DND-41 (cell line): ENCODE data around the gene GNG12.

Experiments
- ATAC-seq: fragments of 200-7000 bp; cut with Tn5 transposase; 3 replicates; pipeline ENCODE4 v1.9.1; 2021; ENCODE audit warnings: low read depth; ENCODE audit not compliant: insufficient read depth
- DNase-seq: peaks from one replicate; pipeline ENCODE4 v3.0.0-alpha.2; 2020
- H2AFZ ChIP-seq: 2 replicates; pipeline ENCODE4 v1.6.0; 2012; ENCODE audit warnings: low read depth, low read length
- H3K27ac ChIP-seq: 2 replicates; pipeline ENCODE4 v1.5.1; 2012; ENCODE audit warnings: low read length, inconsistent platforms
- H3K27me3 ChIP-seq: fragments of 200-600 bp; sonication (generic); 2 replicates; pipeline ENCODE4 v1.6.0; 2012; ENCODE audit warnings: low read length, mild to moderate bottlenecking, inconsistent platforms; ENCODE audit not compliant: insufficient read depth, poor library complexity
- H3K36me3 ChIP-seq: 2 replicates; pipeline ENCODE4 v1.5.1; 2012; ENCODE audit warnings: low read length, inconsistent platforms; ENCODE audit not compliant: insufficient read depth
- H3K4me1 ChIP-seq: 2 replicates; pipeline ENCODE4 v1.5.1; 2012; ENCODE audit warnings: mild to moderate bottlenecking, low read length; ENCODE audit not compliant: insufficient read depth
- H3K4me2 ChIP-seq: 2 replicates; pipeline ENCODE4 v1.6.0; 2012; ENCODE audit warnings: mild to moderate bottlenecking, moderate library complexity, low read length, inconsistent platforms; ENCODE audit not compliant: insufficient read depth
- H3K4me3 ChIP-seq, 2 experiments: fragments of 200-600 bp in 1 of 2; shearing (Covaris generic) in 1 of 2; 2 replicates each; pipeline ENCODE4 v1.5.1; 2012 to 2016; ENCODE audit warnings: inconsistent platforms in 2 of 2, low read length in 2 of 2, mild to moderate bottlenecking in 2 of 2, low read depth in 1 of 2, moderate library complexity in 1 of 2
- H3K79me2 ChIP-seq: 2 replicates; pipeline ENCODE4 v1.6.0; 2012; ENCODE audit warnings: low read length, inconsistent platforms; ENCODE audit not compliant: insufficient read depth
- H3K9ac ChIP-seq: 2 replicates; pipeline ENCODE4 v1.6.0; 2012; ENCODE audit warnings: low read depth, mild to moderate bottlenecking, inconsistent platforms, low read length, moderate library complexity
- H3K9me3 ChIP-seq: 2 replicates; pipeline ENCODE4 v1.5.1; 2012; ENCODE audit warnings: low read length, moderate library complexity, mild to moderate bottlenecking, inconsistent platforms; ENCODE audit not compliant: insufficient read depth, severe bottlenecking
- H4K20me1 ChIP-seq: 2 replicates; pipeline ENCODE4 v1.6.0; 2012; ENCODE audit warnings: low read length; ENCODE audit not compliant: insufficient read depth
- CTCF ChIP-seq: IDR thresholded peaks from 2 replicates; pipeline ENCODE4 v1.5.1; 2012; ENCODE audit warnings: borderline replicate concordance, low read length, moderate library complexity, mild to moderate bottlenecking; ENCODE audit not compliant: poor library complexity, severe bottlenecking; ENCODE audit errors: extremely low read depth
- EZH2 ChIP-seq: IDR thresholded peaks from 3 replicates; pipeline ENCODE4 v1.6.1; 2012; ENCODE audit warnings: borderline replicate concordance, low read depth, mild to moderate bottlenecking, moderate library complexity, low read length, inconsistent platforms; ENCODE audit not compliant: severe bottlenecking

Gene GNG12

GRCh38 chr1:67767103-67767782, 66.0 kb downstream of the GNG12 start:
- H3K79me2 ChIP-seq = no peaks in the 10 kb centered on the region
- ATAC-seq = no peak
- DNase-seq = no peak
- no peak overlapping the region for H3K27ac ChIP-seq
- H3K9ac ChIP-seq = no peak overlapping the region
- H4K20me1 ChIP-seq = no peaks in the 10 kb centered on the region
- no peaks in the 10 kb centered on the region for H3K4me1 ChIP-seq
- TF ChIP-seq EZH2 (no peak), CTCF (no peak)
- no peaks in the 10 kb centered on the region for H3K9me3 ChIP-seq
- H3K27me3 ChIP-seq = peaks cover 34% of the 10 kb centered on the region
- H3K4me2 ChIP-seq = no peak overlapping the region
- H3K4me3 ChIP-seq = no peak overlapping the region
- H2AFZ ChIP-seq = no peak overlapping the region
- no peaks in the 10 kb centered on the region for H3K36me3 ChIP-seq

GRCh38 chr1:67766141-67766978, 66.9 kb downstream of the GNG12 start:
- Histone ChIP-seq H4K20me1 (no peaks in the 10 kb centered on the region), H3K27me3 (peaks cover 40% of the 10 kb centered on the region), H3K9ac (no peak overlapping the region), H3K4me2 (no peak overlapping the region), H3K4me1 (no peaks in the 10 kb centered on the region), H3K9me3 (no peaks in the 10 kb centered on the region), H3K79me2 (no peaks in the 10 kb centered on the region), H3K36me3 (no peaks in the 10 kb centered on the region), H3K4me3 (no peak overlapping the region), H2AFZ (no peak overlapping the region), H3K27ac (no peak overlapping the region)
- TF ChIP-seq EZH2 (no peak), CTCF (peak; percentile 80)
- peak; percentile 42 for DNase-seq
- ATAC-seq = peak; percentile 45; the same call in 2 of the 3 replicates

- Histone ChIP-seq H3K4me1 (peaks cover 4% of the 10 kb centered on the region; the same call in 1 of the 2 replicates), H3K79me2 (no peaks in the 10 kb centered on the region)
Observed at GRCh38 chr1:67764633-67765032, 68.6 kb downstream of the GNG12 start.

More at GRCh38 chr1:67764633-67765032, 68.6 kb downstream of the GNG12 start:
- ATAC-seq (no peak), DNase-seq (no peak)
- H3K4me3 ChIP-seq = no peak overlapping the region
- H3K9ac ChIP-seq = no peak overlapping the region
- H3K36me3 ChIP-seq = no peaks in the 10 kb centered on the region
- H2AFZ ChIP-seq = no peak overlapping the region
- H3K9me3 ChIP-seq = no peaks in the 10 kb centered on the region
- H4K20me1 ChIP-seq = no peaks in the 10 kb centered on the region
- H3K4me2 ChIP-seq = no peak overlapping the region
- no peak for TF ChIP-seq EZH2
- TF ChIP-seq CTCF = no peak
- H3K27ac ChIP-seq = no peak overlapping the region
- H3K27me3 ChIP-seq = peaks cover 34% of the 10 kb centered on the region
